Sigmoid colon (tissue), 4 donors: ENCODE results near the gene PWP2.
"Not testable (repeated sequence)": the region's sequence is repeated elsewhere in the genome, so short reads cannot be mapped to it uniquely, and the experiment has no call there.

ENCODE experiments used
- EP300 ChIP-seq, 4 donors: sonication (generic); formaldehyde crosslinking; IDR thresholded peaks; one replicate each; pipeline ENCODE4 v1.6.1; 2017; ENCODE audit warnings: antibody characterized with exemption in 4 of 4
- POLR2A ChIP-seq, 2 donors: fragments of 450-650 bp; IDR thresholded peaks; one replicate each; pipeline ENCODE4 v1.6.1; 2016; ENCODE audit warnings: antibody characterized with exemption in 2 of 2, mild to moderate bottlenecking in 2 of 2, moderate library complexity in 2 of 2
- POLR2AphosphoS5 ChIP-seq, 4 donors: sonication (generic); formaldehyde crosslinking; IDR thresholded peaks; one replicate each; pipeline ENCODE4 v1.6.1; 2017; ENCODE audit warnings: antibody characterized with exemption in 4 of 4
- TF ChIP-seq, protein P1 (sequence below), 4 experiments: fragments of 450-650 bp in 3 of 4; fragments of 200-600 bp in 1 of 4; IDR thresholded peaks; one replicate each; pipeline ENCODE4 v1.5.1; 2016 to 2019; ENCODE audit warnings: antibody characterized with exemption in 4 of 4, mild to moderate bottlenecking in 3 of 4, moderate library complexity in 2 of 4

GRCh38 chr21:44133715-44134057, 26.5 kb downstream of the PWP2 start:
- TF ChIP-seq, protein P1, sequence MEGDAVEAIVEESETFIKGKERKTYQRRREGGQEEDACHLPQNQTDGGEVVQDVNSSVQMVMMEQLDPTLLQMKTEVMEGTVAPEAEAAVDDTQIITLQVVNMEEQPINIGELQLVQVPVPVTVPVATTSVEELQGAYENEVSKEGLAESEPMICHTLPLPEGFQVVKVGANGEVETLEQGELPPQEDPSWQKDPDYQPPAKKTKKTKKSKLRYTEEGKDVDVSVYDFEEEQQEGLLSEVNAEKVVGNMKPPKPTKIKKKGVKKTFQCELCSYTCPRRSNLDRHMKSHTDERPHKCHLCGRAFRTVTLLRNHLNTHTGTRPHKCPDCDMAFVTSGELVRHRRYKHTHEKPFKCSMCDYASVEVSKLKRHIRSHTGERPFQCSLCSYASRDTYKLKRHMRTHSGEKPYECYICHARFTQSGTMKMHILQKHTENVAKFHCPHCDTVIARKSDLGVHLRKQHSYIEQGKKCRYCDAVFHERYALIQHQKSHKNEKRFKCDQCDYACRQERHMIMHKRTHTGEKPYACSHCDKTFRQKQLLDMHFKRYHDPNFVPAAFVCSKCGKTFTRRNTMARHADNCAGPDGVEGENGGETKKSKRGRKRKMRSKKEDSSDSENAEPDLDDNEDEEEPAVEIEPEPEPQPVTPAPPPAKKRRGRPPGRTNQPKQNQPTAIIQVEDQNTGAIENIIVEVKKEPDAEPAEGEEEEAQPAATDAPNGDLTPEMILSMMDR (IDR thresholded peaks at IDR 0.05): not testable (repeated sequence)
- TF ChIP-seq POLR2AphosphoS5, POLR2A, EP300 (IDR thresholded peaks at IDR 0.05): not testable (repeated sequence)
